Gastroesophageal sphincter (tissue), 3 donors: Measurements from ENCODE around the gene SLC51B.
A peak's percentile ranks its signal among the peaks of the same experiment; 100 is the strongest.

Experiments used
- CTCF ChIP-seq, 4 experiments: fragments of 200-600 bp in 2 of 4; fragments of 450-650 bp in 2 of 4; sonication (generic) in 1 of 4; IDR thresholded peaks; one replicate each; pipeline ENCODE4 v1.5.1; 2017 to 2019; ENCODE audit warnings: antibody characterized with exemption in 4 of 4, mild to moderate bottlenecking in 2 of 4, moderate library complexity in 2 of 4
- EP300 ChIP-seq: sonication (generic); formaldehyde crosslinking; IDR thresholded peaks from one replicate; pipeline ENCODE4 v1.6.1; 2017; ENCODE audit warnings: antibody characterized with exemption, mild to moderate bottlenecking
- POLR2A ChIP-seq, 2 donors: fragments of 450-650 bp; IDR thresholded peaks; one replicate each; pipeline ENCODE4 v1.6.1; 2017; ENCODE audit warnings: antibody characterized with exemption in 2 of 2, mild to moderate bottlenecking in 2 of 2, moderate library complexity in 1 of 2
- POLR2AphosphoS5 ChIP-seq: sonication (generic); formaldehyde crosslinking; IDR thresholded peaks from one replicate; pipeline ENCODE4 v1.6.1; 2017; ENCODE audit warnings: antibody characterized with exemption

- TF ChIP-seq EP300 = no peak
- TF ChIP-seq CTCF (IDR thresholded peaks at IDR 0.05) = peak in 2 of 4 experiments; percentile 21 to 22
- TF ChIP-seq POLR2A (IDR thresholded peaks at IDR 0.05) = no peak
- TF ChIP-seq POLR2AphosphoS5 = no peak
These were observed 41.5 kb downstream of the SLC51B start for GRCh38 chr15:65086680-65087111.
